Epithelial cell of proximal tubule (primary cell): ENCODE data around the gene KRT72. TPM values are rescaled to one million over a fixed set of nuclear protein-coding genes. Genes with fewer than 3 reads are reported as not detected.

Experiments
- DNase-seq: peaks from one replicate; pipeline ENCODE4 v3.0.0-alpha.2; 2011; ENCODE audit warnings: low read depth
- H3K4me3 ChIP-seq: 2 replicates; pipeline ENCODE4 v1.5.1; 2011; ENCODE audit warnings: low read depth, mild to moderate bottlenecking, low read length
- total RNA-seq: library from RNA; depleted of rRNA; stranded (reverse); fragments of >200 nt; gene quantifications from 2 replicates; pipeline ENCODE4 v1.2.3, GENCODE V29; 2015
- TF ChIP-seq, protein P1 (sequence below): conservative IDR thresholded peaks from 2 replicates; pipeline ENCODE4 v1.5.1; 2012; ENCODE audit warnings: low read depth, mild to moderate bottlenecking, low read length

Gene KRT72
- total RNA-seq, 1 donor from 2014 or later: not detected

DNA sequence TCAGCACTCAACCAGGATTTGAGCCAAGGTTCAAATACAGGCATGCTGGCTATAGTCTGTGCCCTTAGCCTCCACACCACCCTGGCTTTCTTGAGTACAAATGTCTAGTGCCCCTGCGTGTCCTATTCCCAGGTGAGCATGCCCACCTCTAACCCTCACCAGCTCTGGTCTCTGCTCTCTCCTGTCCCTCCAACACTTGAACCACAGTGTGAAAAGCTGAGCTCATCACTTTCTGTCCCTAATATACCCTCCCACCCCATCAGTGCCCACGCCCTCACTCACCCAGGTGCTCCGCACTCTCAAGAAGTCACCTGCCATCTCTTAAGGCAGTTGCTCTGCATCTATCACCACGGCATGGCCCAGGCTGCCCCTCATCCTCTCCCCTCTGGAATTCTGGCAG, 41.3 kb downstream of the KRT72 start:
- DNase-seq: no peak
- TF ChIP-seq, protein P1, sequence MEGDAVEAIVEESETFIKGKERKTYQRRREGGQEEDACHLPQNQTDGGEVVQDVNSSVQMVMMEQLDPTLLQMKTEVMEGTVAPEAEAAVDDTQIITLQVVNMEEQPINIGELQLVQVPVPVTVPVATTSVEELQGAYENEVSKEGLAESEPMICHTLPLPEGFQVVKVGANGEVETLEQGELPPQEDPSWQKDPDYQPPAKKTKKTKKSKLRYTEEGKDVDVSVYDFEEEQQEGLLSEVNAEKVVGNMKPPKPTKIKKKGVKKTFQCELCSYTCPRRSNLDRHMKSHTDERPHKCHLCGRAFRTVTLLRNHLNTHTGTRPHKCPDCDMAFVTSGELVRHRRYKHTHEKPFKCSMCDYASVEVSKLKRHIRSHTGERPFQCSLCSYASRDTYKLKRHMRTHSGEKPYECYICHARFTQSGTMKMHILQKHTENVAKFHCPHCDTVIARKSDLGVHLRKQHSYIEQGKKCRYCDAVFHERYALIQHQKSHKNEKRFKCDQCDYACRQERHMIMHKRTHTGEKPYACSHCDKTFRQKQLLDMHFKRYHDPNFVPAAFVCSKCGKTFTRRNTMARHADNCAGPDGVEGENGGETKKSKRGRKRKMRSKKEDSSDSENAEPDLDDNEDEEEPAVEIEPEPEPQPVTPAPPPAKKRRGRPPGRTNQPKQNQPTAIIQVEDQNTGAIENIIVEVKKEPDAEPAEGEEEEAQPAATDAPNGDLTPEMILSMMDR: no peak
- no peak overlapping the region for H3K4me3 ChIP-seq

DNA sequence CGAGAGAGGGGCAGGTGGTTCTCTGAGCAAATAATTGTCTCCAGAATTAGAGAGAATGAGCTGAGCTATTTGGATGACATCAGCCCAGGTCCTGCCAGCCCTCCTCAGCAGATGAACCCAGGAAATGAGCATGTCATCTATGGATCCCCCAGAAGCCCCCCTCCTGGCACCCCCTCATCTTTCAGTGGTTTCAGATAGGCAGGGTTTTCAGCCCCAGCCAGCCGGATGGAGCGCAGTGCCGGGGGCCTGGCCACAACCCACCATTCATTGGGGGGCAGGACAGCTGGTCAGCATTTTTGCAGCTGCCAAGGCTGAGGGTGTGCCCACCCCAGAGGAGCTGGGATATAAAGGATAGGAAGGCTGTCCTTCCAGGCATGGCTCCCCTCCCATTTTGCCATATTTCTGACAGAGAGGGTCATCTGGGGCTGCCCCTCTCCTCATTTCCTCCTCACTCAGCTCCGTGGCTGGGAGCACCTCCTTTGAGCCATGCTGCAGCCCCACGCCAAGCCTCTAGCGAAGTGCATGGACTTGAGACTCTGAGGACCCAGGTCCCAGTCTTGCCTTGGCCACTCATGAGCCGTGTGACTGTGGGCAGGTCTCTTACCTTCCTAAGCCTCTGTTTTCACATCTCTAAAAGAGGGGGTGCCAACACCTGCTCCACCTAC, 42.4 kb downstream of the KRT72 start:
- no peak for DNase-seq
- H3K4me3 ChIP-seq: no peak overlapping the region
- TF ChIP-seq, protein P1: no peak

DNA sequence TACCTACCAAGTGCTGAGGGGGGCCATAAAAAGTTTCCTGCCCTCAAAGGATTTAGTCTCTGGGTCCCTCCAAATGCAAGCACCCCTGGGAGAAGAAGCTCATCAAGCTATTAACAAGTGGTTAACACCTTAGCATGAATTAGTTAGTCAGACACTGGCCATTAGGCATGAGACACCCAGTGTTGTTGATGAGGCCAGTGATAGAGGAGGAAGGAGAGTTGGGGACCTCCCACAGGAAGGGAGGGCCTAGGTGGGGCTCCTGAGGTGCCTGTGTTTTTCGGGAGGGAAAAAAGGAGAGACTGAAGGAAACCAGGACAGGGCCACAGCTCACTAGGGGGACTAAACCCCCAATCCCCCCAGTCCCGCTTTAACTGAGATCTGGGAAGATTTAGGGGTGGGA, 43.8 kb downstream of the KRT72 start:
- DNase-seq: no peak
- TF ChIP-seq, protein P1: no peak
- no peak overlapping the region for H3K4me3 ChIP-seq

DNA sequence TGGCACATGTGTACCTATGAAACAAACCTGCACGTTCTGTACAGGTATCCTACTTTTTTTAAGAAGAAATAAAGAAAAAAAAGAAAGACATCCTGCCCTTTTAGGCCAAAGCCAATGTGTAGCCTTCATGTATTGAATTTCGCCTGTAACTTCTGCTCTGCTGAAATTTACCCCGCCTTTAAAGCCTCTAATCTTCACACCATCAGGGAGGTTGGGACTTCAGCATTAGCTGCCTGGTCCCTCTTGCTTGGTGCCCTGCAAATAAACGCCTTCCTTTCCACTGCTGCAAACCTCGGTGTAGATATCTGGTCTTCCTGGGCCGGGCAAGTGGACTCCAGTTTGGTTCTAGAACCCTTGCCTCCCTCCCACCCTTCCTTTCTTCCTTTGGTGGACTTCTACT, 45.7 kb downstream of the KRT72 start:
- no peak for DNase-seq
- H3K4me3 ChIP-seq: no peak overlapping the region
- TF ChIP-seq, protein P1: no peak

DNA sequence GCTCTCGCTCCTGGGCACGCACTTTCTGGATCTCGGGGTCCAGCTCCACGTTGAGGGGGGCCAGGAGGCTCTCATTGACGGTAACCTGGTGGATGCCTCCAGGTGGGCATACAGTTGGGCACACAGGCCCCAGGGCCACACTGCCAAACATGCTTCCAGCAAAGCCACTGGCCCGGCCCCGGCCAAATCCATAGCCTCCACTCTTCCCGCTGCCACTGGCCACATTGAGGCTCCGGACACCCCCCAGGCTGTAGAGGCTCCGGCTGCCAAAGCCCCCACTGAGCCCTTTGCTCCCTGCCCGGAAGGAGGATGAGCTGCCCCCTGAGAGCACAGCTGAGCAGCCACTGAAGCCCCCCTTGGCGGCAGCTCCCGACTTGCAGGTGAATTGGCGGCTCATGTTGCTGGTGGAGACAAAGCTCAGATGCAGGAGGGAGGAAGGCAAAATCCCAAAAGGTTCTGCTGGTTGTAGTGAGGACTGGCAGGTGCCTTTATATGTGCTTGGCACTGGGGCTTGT, 48.5 kb downstream of the KRT72 start, which contains the start of gene KRT71:
Gene KRT71, minus strand, starts transcription at position 465 of the 515 bp plus-strand sequence. Its CDS starts 68 bp downstream, at position 397.
- H3K4me3 ChIP-seq: no peak within 1 kb of the TSS
- TF ChIP-seq, protein P1: no peak
- no peak for DNase-seq

DNA sequence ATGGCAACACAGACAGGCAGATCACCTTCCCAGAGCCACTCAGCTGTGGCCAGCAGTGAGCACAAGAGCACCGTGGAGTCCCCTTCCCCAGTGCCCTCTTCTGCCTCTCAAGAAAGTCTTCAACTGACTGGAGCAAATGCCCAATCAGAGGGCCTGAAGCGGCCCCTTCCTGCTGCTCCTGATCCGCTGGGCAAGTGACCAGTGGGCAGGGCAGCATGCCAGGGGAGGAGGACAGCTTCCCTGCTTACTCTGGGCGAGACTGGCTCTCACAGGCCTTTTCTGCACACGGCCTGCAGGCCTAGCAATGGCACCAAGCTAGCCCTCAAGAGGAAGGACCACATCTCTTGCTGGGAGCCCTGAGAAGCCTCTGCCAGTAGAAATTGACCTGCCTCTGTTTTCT, 49.2 kb downstream of the KRT72 start:
- no peak overlapping the region for H3K4me3 ChIP-seq
- TF ChIP-seq, protein P1: no peak
- no peak for DNase-seq
